ENCODE measurements around the gene ASB10.

- TF ChIP-seq POLR2A (IDR thresholded peaks at IDR 0.05; ENCODE audit: low read length): no peak
- TF ChIP-seq CTCF (IDR thresholded peaks at IDR 0.05): no peak
- no peak for TF ChIP-seq MYC (IDR thresholded peaks at IDR 0.05; ENCODE audit: borderline replicate concordance, low read length)
- TF ChIP-seq CBX2 (IDR thresholded peaks at IDR 0.05; ENCODE audit: borderline replicate concordance, low read depth): no peak
- TF ChIP-seq CEBPB (IDR thresholded peaks at IDR 0.05): no peak
- TF ChIP-seq PBX3 (IDR thresholded peaks at IDR 0.05): no peak
These were observed 25.6 kb upstream of the ASB10 start for GRCh38 chr7:151212626-151213025.

Data from A549 (cell line).